Activated naive CD4-positive, alpha-beta T cell treated with anti-CD3 and anti-CD28 coated beads, Interleukin-2, amount 50 U/mL, for 72 hours (primary cell): Measurements from ENCODE around the gene MRE11. TPM values are rescaled to one million over a fixed set of nuclear protein-coding genes. Genes with fewer than 3 reads are reported as not detected.

ENCODE experiments used
- ATAC-seq, 2 donors: fragments of 150-1000 bp; cut with Tn5 transposase; 2 replicates each; pipeline ENCODE4 v1.10.0; 2021; ENCODE audit warnings: mild to moderate bottlenecking in 2 of 2, moderate library complexity in 2 of 2
- DNase-seq, 2 donors: peaks; one replicate each; pipeline ENCODE4 v3.0.0; 2021 to 2022; ENCODE audit warnings: low spot score in 2 of 2
- H3K27ac Mint-ChIP-seq, 2 donors: one replicate each; pipeline ENCODE4 v1.8.0; 2022; ENCODE audit warnings: mild to moderate bottlenecking in 2 of 2, mixed read lengths in 2 of 2
- H3K36me3 Mint-ChIP-seq, 2 donors: one replicate each; pipeline ENCODE4 v1.8.0; 2022; ENCODE audit warnings: mixed read lengths in 2 of 2
- H3K9me3 Mint-ChIP-seq, 2 donors: one replicate each; pipeline ENCODE4 v1.8.0; 2022; ENCODE audit warnings: mixed read lengths in 2 of 2
- total RNA-seq, 2 donors: library from RNA; stranded (reverse); gene quantifications; one replicate each; pipeline ENCODE4 v1.2.3, GENCODE V29; 2022

The MRE11 gene
- total RNA-seq, 2 donors from 2014 or later = 50.7 to 53.1 TPM

GRCh38 chr11:94457118-94458029 is 36.3 kb downstream of the MRE11 start:
- H3K9me3 Mint-ChIP-seq = peaks cover 0 to 3% of the 10 kb centered on the region in 2 donors
- H3K36me3 Mint-ChIP-seq = peaks cover 17% of the 10 kb centered on the region in 2 donors
- ATAC-seq (no peak), DNase-seq (no peak)
- no peak overlapping the region for H3K27ac Mint-ChIP-seq

GRCh38 chr11:94455861-94456260 is 37.8 kb downstream of the MRE11 start:
- Mint-ChIP-seq H3K9me3 (peaks cover 0 to 3% of the 10 kb centered on the region in 2 donors), H3K27ac (no peak overlapping the region), H3K36me3 (peaks cover 6 to 15% of the 10 kb centered on the region in 2 donors)
- ATAC-seq = no peak
- no peak for DNase-seq

GRCh38 chr11:94454301-94454700 is 39.3 kb downstream of the MRE11 start:
- Mint-ChIP-seq H3K9me3 (peaks cover 0 to 3% of the 10 kb centered on the region in 2 donors), H3K27ac (no peak overlapping the region), H3K36me3 (peaks cover 7 to 8% of the 10 kb centered on the region in 2 donors)
- no peak for ATAC-seq
- no peak for DNase-seq

- no peak overlapping the region for H3K27ac Mint-ChIP-seq
- peaks cover 0 to 3% of the 10 kb centered on the region in 2 donors for H3K9me3 Mint-ChIP-seq
- peaks cover 5 to 11% of the 10 kb centered on the region in 2 donors for H3K36me3 Mint-ChIP-seq
- no peak for DNase-seq
- ATAC-seq = no peak
These were observed 40.7 kb downstream of the MRE11 start for GRCh38 chr11:94452988-94453387.

GRCh38 chr11:94450048-94450447 is 43.6 kb downstream of the MRE11 start:
- ATAC-seq = no peak
- H3K27ac Mint-ChIP-seq = no peak overlapping the region
- peaks cover 0 to 3% of the 10 kb centered on the region in 2 donors for H3K9me3 Mint-ChIP-seq
- DNase-seq = no peak
- peaks cover 5 to 10% of the 10 kb centered on the region in 2 donors for H3K36me3 Mint-ChIP-seq

GRCh38 chr11:94449437-94449836 is 44.2 kb downstream of the MRE11 start:
- no peak overlapping the region for H3K27ac Mint-ChIP-seq
- peaks cover 2 to 11% of the 10 kb centered on the region in 2 donors for H3K36me3 Mint-ChIP-seq
- ATAC-seq (no peak), DNase-seq (no peak)
- H3K9me3 Mint-ChIP-seq = no peaks in the 10 kb centered on the region

GRCh38 chr11:94449029-94449428 is 44.6 kb downstream of the MRE11 start:
- Mint-ChIP-seq H3K27ac (no peak overlapping the region), H3K9me3 (no peaks in the 10 kb centered on the region), H3K36me3 (peaks cover 5 to 15% of the 10 kb centered on the region in 2 donors)
- DNase-seq (no peak), ATAC-seq (no peak)

- H3K9me3 Mint-ChIP-seq = no peaks in the 10 kb centered on the region
- ATAC-seq (no peak), DNase-seq (no peak)
- no peak overlapping the region for H3K27ac Mint-ChIP-seq
- H3K36me3 Mint-ChIP-seq = peaks cover 8 to 17% of the 10 kb centered on the region in 2 donors
These were observed 46.5 kb downstream of the MRE11 start for GRCh38 chr11:94447149-94447548.

- DNase-seq (no peak), ATAC-seq (no peak)
- Mint-ChIP-seq H3K9me3 (no peaks in the 10 kb centered on the region), H3K27ac (peak overlapping the region in 1 of 2 donors; percentile 22), H3K36me3 (peaks cover 13 to 22% of the 10 kb centered on the region in 2 donors)
These were observed 48.0 kb downstream of the MRE11 start for GRCh38 chr11:94445641-94446040.

- Mint-ChIP-seq H3K27ac (no peak overlapping the region), H3K36me3 (peaks cover 41 to 48% of the 10 kb centered on the region in 2 donors), H3K9me3 (peaks cover 0 to under 1% of the 10 kb centered on the region in 2 donors)
- DNase-seq = no peak
- no peak for ATAC-seq
These were observed 60.6 kb downstream of the MRE11 start for GRCh38 chr11:94433049-94433448.

- Mint-ChIP-seq H3K36me3 (peaks cover 55 to 57% of the 10 kb centered on the region in 2 donors), H3K9me3 (peaks cover 0 to 4% of the 10 kb centered on the region in 2 donors), H3K27ac (no peak overlapping the region)
- DNase-seq (no peak), ATAC-seq (no peak)
These were observed 69.0 kb downstream of the MRE11 start for GRCh38 chr11:94424662-94425061.

- no peak for ATAC-seq
- Mint-ChIP-seq H3K9me3 (peaks cover 0 to 4% of the 10 kb centered on the region in 2 donors), H3K27ac (no peak overlapping the region), H3K36me3 (peaks cover 49 to 53% of the 10 kb centered on the region in 2 donors)
- DNase-seq = no peak
These were observed 69.6 kb downstream of the MRE11 start for GRCh38 chr11:94424011-94424410.

GRCh38 chr11:94423507-94423906 is 70.1 kb downstream of the MRE11 start:
- DNase-seq (no peak), ATAC-seq (no peak)
- peaks cover 44 to 48% of the 10 kb centered on the region in 2 donors for H3K36me3 Mint-ChIP-seq
- peaks cover 0 to 4% of the 10 kb centered on the region in 2 donors for H3K9me3 Mint-ChIP-seq
- no peak overlapping the region for H3K27ac Mint-ChIP-seq

GRCh38 chr11:94418123-94418765 is 75.4 kb downstream of the MRE11 start:
- H3K9me3 Mint-ChIP-seq = no peaks in the 10 kb centered on the region
- DNase-seq = no peak
- peaks cover 5 to 19% of the 10 kb centered on the region in 2 donors for H3K36me3 Mint-ChIP-seq
- no peak overlapping the region for H3K27ac Mint-ChIP-seq
- ATAC-seq = no peak

GRCh38 chr11:94417386-94417987 is 76.2 kb downstream of the MRE11 start:
- Mint-ChIP-seq H3K27ac (no peak overlapping the region), H3K9me3 (peaks cover 0 to 4% of the 10 kb centered on the region in 2 donors), H3K36me3 (peaks cover 5 to 21% of the 10 kb centered on the region in 2 donors)
- ATAC-seq (no peak), DNase-seq (no peak)

GRCh38 chr11:94405062-94405833 is 88.4 kb downstream of the MRE11 start:
- Mint-ChIP-seq H3K36me3 (peaks cover 34 to 44% of the 10 kb centered on the region in 2 donors), H3K9me3 (peaks cover 36 to 39% of the 10 kb centered on the region in 2 donors), H3K27ac (no peak overlapping the region)
- DNase-seq (no peak), ATAC-seq (no peak)
